HEK293T (cell line): Measurements from ENCODE around the gene LRMDA.
A peak's percentile ranks its signal among the peaks of the same experiment; 100 is the strongest.

Source experiments
- CTCF ChIA-PET: fragments of 350-600 bp; formaldehyde crosslinking; extraction: SDS; loops from one replicate; lab custom pipeline; 2021; ENCODE audit warnings: antibody characterized with exemption, inconsistent platforms; lab: Yijun Ruan, JAX
- POLR2A ChIA-PET: fragments of 350-600 bp; formaldehyde crosslinking; extraction: SDS; loops from one replicate; lab custom pipeline; 2020; ENCODE audit warnings: antibody characterized with exemption, inconsistent platforms; lab: Yijun Ruan, JAX
- DNase-seq: peaks from one replicate; pipeline ENCODE4 v3.0.0; 2012; ENCODE audit warnings: mixed read lengths; ENCODE audit errors: extremely low spot score
- ARNT ChIP-seq: fragments of 450-650 bp; IDR thresholded peaks from 2 replicates; pipeline ENCODE4 v1.6.1; 2017; ENCODE audit warnings: mild to moderate bottlenecking
- BHLHE40 ChIP-seq: fragments of 450-650 bp; IDR thresholded peaks from 2 replicates; pipeline ENCODE4 v1.6.1; 2016; ENCODE audit warnings: mild to moderate bottlenecking, moderate library complexity, borderline replicate concordance
- CTBP1 ChIP-seq: fragments of 450-650 bp; IDR thresholded peaks from 2 replicates; pipeline ENCODE4 v1.6.1; 2016; ENCODE audit warnings: borderline replicate concordance
- ELF4 ChIP-seq: fragments of 450-650 bp; IDR thresholded peaks from 2 replicates; pipeline ENCODE4 v1.6.1; 2017; ENCODE audit warnings: antibody characterized with exemption
- FOXA1 ChIP-seq: fragments of 450-650 bp; IDR thresholded peaks from 2 replicates; pipeline ENCODE4 v1.6.1; 2016; ENCODE audit warnings: mild to moderate bottlenecking
- FOXK2 ChIP-seq: fragments of 450-650 bp; IDR thresholded peaks from 2 replicates; pipeline ENCODE4 v1.6.1; 2016; ENCODE audit warnings: mild to moderate bottlenecking
- FOXM1 ChIP-seq: fragments of 450-650 bp; IDR thresholded peaks from 2 replicates; pipeline ENCODE4 v1.6.1; 2017; ENCODE audit warnings: mild to moderate bottlenecking, borderline replicate concordance
- HDGF ChIP-seq: fragments of 450-650 bp; IDR thresholded peaks from 2 replicates; pipeline ENCODE4 v1.6.1; 2017; ENCODE audit warnings: antibody characterized with exemption, borderline replicate concordance
- L3MBTL2 ChIP-seq: fragments of 450-650 bp; conservative IDR thresholded peaks from 2 replicates; pipeline ENCODE4 v1.6.1; 2016; ENCODE audit warnings: mild to moderate bottlenecking
- LEF1 ChIP-seq: fragments of 450-650 bp; IDR thresholded peaks from 2 replicates; pipeline ENCODE4 v1.6.1; 2017; ENCODE audit warnings: mild to moderate bottlenecking, borderline replicate concordance
- NFRKB ChIP-seq: fragments of 450-650 bp; IDR thresholded peaks from 2 replicates; pipeline ENCODE4 v1.6.1; 2016; ENCODE audit warnings: mild to moderate bottlenecking, moderate library complexity
- SP1 ChIP-seq: fragments of 450-650 bp; IDR thresholded peaks from 2 replicates; pipeline ENCODE4 v1.6.1; 2017
- SUZ12 ChIP-seq: fragments of 450-650 bp; IDR thresholded peaks from 2 replicates; pipeline ENCODE4 v1.6.1; 2016; ENCODE audit warnings: mild to moderate bottlenecking
- TARDBP ChIP-seq: fragments of 450-650 bp; IDR thresholded peaks from 2 replicates; pipeline ENCODE4 v1.6.1; 2016
- ZNF384 ChIP-seq: fragments of 450-650 bp; IDR thresholded peaks from 2 replicates; pipeline ENCODE4 v1.6.1; 2016
- TF ChIP-seq, protein P1 (sequence below): fragments of 450-650 bp; IDR thresholded peaks from 2 replicates; pipeline ENCODE4 v1.6.1; 2016

The LRMDA gene

DNA sequence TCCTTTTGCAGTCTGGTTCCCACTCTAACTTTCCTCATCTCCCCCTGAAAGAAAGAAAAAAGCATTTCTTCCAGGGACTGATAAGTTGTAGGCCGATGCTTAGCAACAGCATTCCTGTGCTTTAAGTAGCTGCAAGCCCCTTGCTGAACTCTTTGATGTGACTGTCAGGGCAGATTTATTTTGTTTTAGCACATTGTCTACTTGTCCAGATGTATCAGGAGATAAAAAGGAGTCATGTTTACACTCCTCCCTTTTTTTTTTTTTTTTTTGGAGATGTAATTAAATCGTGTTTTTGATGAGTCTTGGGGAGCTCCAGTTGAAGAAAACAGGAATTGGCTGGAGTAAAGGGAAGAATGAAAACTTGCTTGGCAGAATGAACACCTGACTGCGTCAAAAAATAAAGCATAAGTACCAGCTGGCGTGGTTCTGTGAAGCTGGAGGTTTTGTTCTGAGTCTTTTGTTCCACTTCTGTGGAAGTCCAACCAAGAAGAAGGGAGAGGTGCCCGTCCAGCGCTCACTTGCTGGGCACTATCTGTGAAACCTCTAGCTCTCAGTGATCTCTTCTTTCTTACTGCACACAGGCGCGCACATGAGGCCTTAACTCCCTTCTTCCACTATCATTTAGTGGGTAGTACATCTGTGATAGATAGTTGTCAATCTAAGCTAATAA, 871.7 kb downstream of the LRMDA start:
- TF ChIP-seq HDGF (no peak), ELF4 (no peak), ZNF384 (peak; percentile 42; the same call in 1 of the 2 replicates), CTBP1 (no peak), SUZ12 (no peak), ARNT (no peak), FOXK2 (no peak), TARDBP (no peak)
- TF ChIP-seq, protein P1, sequence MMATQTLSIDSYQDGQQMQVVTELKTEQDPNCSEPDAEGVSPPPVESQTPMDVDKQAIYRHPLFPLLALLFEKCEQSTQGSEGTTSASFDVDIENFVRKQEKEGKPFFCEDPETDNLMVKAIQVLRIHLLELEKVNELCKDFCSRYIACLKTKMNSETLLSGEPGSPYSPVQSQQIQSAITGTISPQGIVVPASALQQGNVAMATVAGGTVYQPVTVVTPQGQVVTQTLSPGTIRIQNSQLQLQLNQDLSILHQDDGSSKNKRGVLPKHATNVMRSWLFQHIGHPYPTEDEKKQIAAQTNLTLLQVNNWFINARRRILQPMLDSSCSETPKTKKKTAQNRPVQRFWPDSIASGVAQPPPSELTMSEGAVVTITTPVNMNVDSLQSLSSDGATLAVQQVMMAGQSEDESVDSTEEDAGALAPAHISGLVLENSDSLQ = peak; percentile 75
- POLR2A ChIA-PET = interaction anchor here (1.0 to 2.8 kb wide), 3 partner anchors 51 to 898 kb away, joined by 3 to 9 read pairs (median 6); no protein-coding TSS in a partner anchor
- CTCF ChIA-PET = interaction anchor here (0.5 to 1.9 kb wide), 23 partner anchors 21 to 1166 kb away, joined by 3 to 13 read pairs (median 4); partner anchors contain the start of gene ZNF503
- no peak for DNase-seq

DNA sequence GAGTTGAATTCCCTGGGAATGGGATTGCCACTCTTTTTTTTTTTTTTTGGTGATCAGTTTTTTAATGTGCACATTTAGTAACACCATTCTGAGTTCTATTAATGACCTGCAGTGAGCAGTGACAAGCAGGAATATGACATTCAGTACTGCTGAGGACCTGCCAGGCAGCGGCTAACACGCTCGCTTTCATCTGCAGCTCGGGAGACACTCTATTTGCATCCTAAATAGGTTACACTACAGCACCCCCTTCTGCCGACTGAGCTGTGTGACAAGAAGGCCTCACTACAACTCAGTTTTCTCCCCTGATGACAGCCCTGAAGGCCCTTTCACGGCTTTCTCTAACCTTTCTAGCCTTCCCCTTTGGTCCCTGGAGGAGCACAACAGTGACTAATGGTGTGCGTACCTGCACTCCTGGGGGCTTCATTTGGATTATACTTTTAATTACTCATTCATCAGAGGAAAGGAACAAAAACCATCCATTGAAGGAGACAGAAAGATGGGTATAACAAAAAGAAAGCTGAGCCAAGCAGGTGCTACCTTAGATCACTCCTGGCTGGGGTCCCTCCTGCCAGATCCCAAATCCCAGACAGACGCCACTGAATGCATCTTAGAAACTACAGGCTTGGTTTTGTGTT, 872.4 kb downstream of the LRMDA start:
- POLR2A ChIA-PET = interaction anchor here (0.9 to 2.8 kb wide), 4 partner anchors 52 to 902 kb away, joined by 3 to 9 read pairs (median 4); partner anchors contain the start of gene ZNF503
- CTCF ChIA-PET = interaction anchor here (0.6 to 1.9 kb wide), 22 partner anchors 10 to 1167 kb away, joined by 3 to 13 read pairs (median 4); partner anchors contain the start of gene ZNF503
- DNase-seq = peak; percentile 81
- TF ChIP-seq SP1 = no peak
- TF ChIP-seq, protein P1 = peak; percentile 62

DNA sequence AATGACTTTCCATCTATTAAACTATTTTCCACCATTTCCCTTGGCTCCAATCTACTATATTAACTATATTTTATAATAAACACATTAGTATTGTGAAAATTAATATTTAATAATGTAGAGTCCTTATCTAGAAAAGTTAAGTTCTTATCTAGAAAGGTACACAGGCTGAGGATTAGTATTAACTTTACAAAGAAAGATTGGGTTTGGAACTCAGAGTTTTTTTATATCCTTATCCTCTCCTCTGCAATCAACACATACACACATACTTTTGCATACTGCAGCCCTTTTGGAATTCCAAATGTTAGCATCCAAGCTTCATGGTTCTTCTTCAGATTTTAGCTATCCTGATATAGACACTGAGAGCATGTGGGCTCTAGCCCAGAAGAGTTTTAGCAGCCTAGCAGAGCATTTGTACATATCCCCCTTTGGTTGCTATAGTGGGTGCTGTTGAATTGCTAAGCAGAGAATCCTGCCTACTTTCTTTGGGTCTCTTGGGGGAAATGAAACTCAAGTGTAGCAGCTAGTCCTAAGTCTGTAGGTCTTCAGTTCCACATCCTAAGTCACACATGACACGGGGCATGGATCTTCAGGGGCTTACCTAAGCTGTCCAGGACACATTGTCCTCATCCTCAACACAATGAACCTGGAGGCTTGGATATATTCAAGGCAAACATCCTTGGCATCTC, 874.6 kb downstream of the LRMDA start:
- CTCF ChIA-PET = interaction anchor here (1.1 kb wide), 1 partner anchor 270 kb away, joined by 3 read pairs; no protein-coding TSS in a partner anchor
- DNase-seq = no peak

DNA sequence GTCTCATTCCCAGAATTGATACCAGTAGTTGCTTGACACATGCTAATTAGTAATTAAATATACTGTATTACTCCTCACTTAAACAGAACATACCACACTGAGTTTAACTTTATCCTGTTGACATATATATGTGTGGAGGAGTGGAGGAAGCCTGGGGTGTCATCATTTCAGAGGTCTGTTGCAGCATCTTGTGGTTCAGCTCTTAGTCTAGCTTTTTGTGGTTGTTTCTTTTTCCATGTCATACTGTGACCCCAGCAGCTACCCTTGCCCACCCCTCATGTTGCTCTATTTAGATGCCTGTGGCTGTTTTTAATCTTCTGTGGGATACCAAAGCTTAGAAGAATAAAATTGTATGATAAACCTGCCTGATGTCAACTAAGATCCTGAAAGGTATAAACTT, 875.4 kb downstream of the LRMDA start:
- no peak for DNase-seq
- POLR2A ChIA-PET = no interaction called here
- TF ChIP-seq ZNF384 = no peak
- no peak for TF ChIP-seq ARNT
- no peak for TF ChIP-seq BHLHE40
- no peak for TF ChIP-seq L3MBTL2
- TF ChIP-seq LEF1 = no peak
- TF ChIP-seq SUZ12 = no peak
- no peak for TF ChIP-seq FOXA1
- TF ChIP-seq FOXK2 = no peak
- TF ChIP-seq ELF4 = no peak
- TF ChIP-seq NFRKB = no peak
- TF ChIP-seq, protein P1 = no peak
- TF ChIP-seq FOXM1 = no peak
- TF ChIP-seq TARDBP = no peak
- no peak for TF ChIP-seq SP1
- no peak for TF ChIP-seq HDGF
- no peak for TF ChIP-seq CTBP1
- CTCF ChIA-PET = interaction anchor here (1.1 kb wide), 1 partner anchor 271 kb away, joined by 3 read pairs; no protein-coding TSS in a partner anchor

More for the DNA sequence above, 874.6 kb downstream of the LRMDA start:
- POLR2A ChIA-PET = no interaction called here
- TF ChIP-seq CTBP1 (no peak), SP1 (no peak), FOXK2 (no peak), TARDBP (no peak), ZNF384 (no peak), ARNT (no peak), L3MBTL2 (no peak), FOXM1 (no peak)
- TF ChIP-seq, protein P1 = no peak

DNA sequence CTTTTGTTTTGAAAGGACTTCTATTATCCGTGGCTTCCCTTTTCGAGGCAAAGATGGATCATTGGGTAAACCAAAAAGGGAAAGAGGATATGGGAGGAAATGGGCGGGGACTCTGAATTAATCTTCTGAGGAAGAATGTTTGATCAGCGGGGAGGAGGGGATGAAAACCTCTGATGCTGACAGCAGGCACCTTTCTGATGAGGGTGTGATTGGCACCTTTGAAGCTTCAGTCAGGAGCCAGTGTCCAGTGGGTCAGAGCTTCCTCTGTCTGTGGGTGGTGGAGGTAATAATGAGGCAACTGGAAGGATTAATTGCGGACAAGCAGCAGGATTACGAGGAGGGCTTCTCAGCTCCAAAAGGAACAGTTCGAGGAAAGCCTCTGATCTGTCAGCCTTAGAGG, 877.6 kb downstream of the LRMDA start:
- CTCF ChIA-PET = interaction anchor here (0.6 kb wide), 2 partner anchors 565 to 675 kb away, joined by 5 to 10 read pairs; no protein-coding TSS in a partner anchor
- TF ChIP-seq NFRKB = no peak
- TF ChIP-seq, protein P1 = peak; percentile 33; the same call in 1 of the 2 replicates
- POLR2A ChIA-PET = interaction anchor here (0.6 to 1.9 kb wide), 5 partner anchors 57 to 716 kb away, joined by 3 to 9 read pairs (median 3); no protein-coding TSS in a partner anchor
- DNase-seq = no peak
